Neural cell (in vitro differentiated cells): ENCODE results near the gene OR2A2. TPM values are rescaled to one million over a fixed set of nuclear protein-coding genes. Genes with fewer than 3 reads are reported as not detected.

Source experiments
- H2AFZ ChIP-seq: fragments of 200-600, 300-800 bp; sonication (generic), shearing (Covaris generic); 2 replicates; pipeline ENCODE4 v1.6.0; 2014; ENCODE audit warnings: low read depth, mild to moderate bottlenecking, antibody characterized with exemption, low read length, moderate library complexity
- H3F3A ChIP-seq: fragments of 200-600 bp; shearing (Covaris generic); 2 replicates; pipeline ENCODE4 v1.6.1; 2016; ENCODE audit warnings: mild to moderate bottlenecking, moderate library complexity, mixed read lengths, antibody characterized with exemption, low read length; ENCODE audit not compliant: insufficient read depth, poor library complexity, severe bottlenecking
- H3K27ac ChIP-seq: fragments of 200-600, 300-800 bp; sonication (generic), shearing (Covaris generic); 2 replicates; pipeline ENCODE4 v1.5.1; 2014; ENCODE audit warnings: mild to moderate bottlenecking, low read length, moderate library complexity
- H3K27me3 ChIP-seq: fragments of 300-800, 200-600 bp; sonication (generic), shearing (Covaris generic); 2 replicates; pipeline ENCODE4 v1.6.0; 2014; ENCODE audit warnings: mild to moderate bottlenecking, low read depth, low read length, moderate library complexity; ENCODE audit not compliant: insufficient read depth
- H3K36me3 ChIP-seq: fragments of 300-800, 200-600 bp; sonication (generic), shearing (Covaris generic); 2 replicates; pipeline ENCODE4 v1.5.1; 2014; ENCODE audit warnings: mild to moderate bottlenecking, antibody characterized with exemption, low read length, moderate library complexity; ENCODE audit not compliant: insufficient read depth
- H3K4me2 ChIP-seq: fragments of 300-800, 200-600 bp; sonication (generic), shearing (Covaris generic); 2 replicates; pipeline ENCODE4 v1.6.0; 2014; ENCODE audit warnings: mild to moderate bottlenecking, low read length
- H3K4me3 ChIP-seq: fragments of 300-800, 200-600 bp; sonication (generic), shearing (Covaris generic); 2 replicates; pipeline ENCODE4 v1.5.1; 2014; ENCODE audit warnings: mild to moderate bottlenecking, low read length, moderate library complexity
- H3K79me2 ChIP-seq: fragments of 200-600 bp; shearing (Covaris generic); replicated peaks from 2 replicates; pipeline ENCODE4 v1.6.0; 2014; ENCODE audit warnings: mild to moderate bottlenecking, low read length, moderate library complexity; ENCODE audit not compliant: insufficient read depth
- H3K9ac ChIP-seq: fragments of 300-800, 200-600 bp; sonication (generic), shearing (Covaris generic); 2 replicates; pipeline ENCODE4 v1.6.1; 2016; ENCODE audit warnings: mild to moderate bottlenecking, low read length, mixed read lengths
- H3K9me2 ChIP-seq: fragments of 200-600 bp; shearing (Covaris generic); 2 replicates; pipeline ENCODE4 v1.6.1; 2016; ENCODE audit warnings: mild to moderate bottlenecking, low read length, mixed read lengths; ENCODE audit not compliant: insufficient read depth
- H3K9me3 ChIP-seq: fragments of 200-600, 300-800 bp; sonication (generic), shearing (Covaris generic); 2 replicates; pipeline ENCODE4 v1.6.1; 2016; ENCODE audit warnings: mild to moderate bottlenecking, mixed run types, low read length, moderate library complexity, mixed read lengths
- H4K20me1 ChIP-seq: fragments of 200-600 bp; shearing (Covaris generic); 2 replicates; pipeline ENCODE4 v1.6.1; 2016; ENCODE audit warnings: mild to moderate bottlenecking, mixed run types; ENCODE audit not compliant: insufficient read depth
- CTCF ChIP-seq: fragments of 450-650 bp; IDR thresholded peaks from 2 replicates; pipeline ENCODE4 v1.5.1; 2014; ENCODE audit warnings: antibody characterized with exemption, mild to moderate bottlenecking, moderate library complexity; ENCODE audit not compliant: poor library complexity, severe bottlenecking
- EP300 ChIP-seq: fragments of 450-650 bp; conservative IDR thresholded peaks from 2 replicates; pipeline ENCODE4 v1.6.1; 2014; ENCODE audit warnings: antibody characterized with exemption, mild to moderate bottlenecking, moderate library complexity; ENCODE audit not compliant: poor library complexity, severe bottlenecking
- EZH2 ChIP-seq: fragments of 200-600, 300-800 bp; shearing (Covaris generic), sonication (generic); IDR thresholded peaks from 2 replicates; pipeline ENCODE4 v1.6.1; 2014; ENCODE audit warnings: antibody characterized with exemption, low read length, borderline replicate concordance, mild to moderate bottlenecking; ENCODE audit not compliant: insufficient read depth, poor library complexity, severe bottlenecking
- MXI1 ChIP-seq: fragments of 450-650 bp; conservative IDR thresholded peaks from 2 replicates; pipeline ENCODE4 v1.6.1; 2014; ENCODE audit warnings: antibody characterized with exemption, mild to moderate bottlenecking; ENCODE audit not compliant: poor library complexity, severe bottlenecking
- POLR2AphosphoS5 ChIP-seq: IDR thresholded peaks from 2 replicates; pipeline ENCODE4 v1.6.1; 2012
- RAD21 ChIP-seq: fragments of 450-650 bp; conservative IDR thresholded peaks from 2 replicates; pipeline ENCODE4 v1.6.1; 2014; ENCODE audit warnings: antibody characterized with exemption, mild to moderate bottlenecking, moderate library complexity
- REST ChIP-seq: IDR thresholded peaks from 2 replicates; pipeline ENCODE4 v1.6.1; 2012; ENCODE audit warnings: borderline replicate concordance
- SMC3 ChIP-seq: fragments of 450-650 bp; conservative IDR thresholded peaks from 2 replicates; pipeline ENCODE4 v1.6.1; 2014; ENCODE audit warnings: antibody characterized with exemption, mild to moderate bottlenecking, moderate library complexity; ENCODE audit not compliant: poor library complexity
- TAF1 ChIP-seq: IDR thresholded peaks from 2 replicates; pipeline ENCODE4 v1.6.1; 2012; ENCODE audit warnings: low read depth
- polyA minus RNA-seq: library from RNA; depleted of rRNA, polyadenylated mRNA; stranded (reverse); fragments of >200 nt; gene quantifications from 2 replicates; pipeline ENCODE4 v1.2.3, GENCODE V29; 2014
- polyA plus RNA-seq: library from polyadenylated mRNA; depleted of rRNA; stranded (reverse); fragments of >200 nt; gene quantifications from 2 replicates; pipeline ENCODE4 v1.2.3, GENCODE V29; 2014

OR2A2 gene
- polyA plus RNA-seq (not detected in 2 replicates), polyA minus RNA-seq (not detected in 2 replicates)

GRCh38 chr7:144109283-144109682 lies at the start of gene OR2A2:
TSS of gene OR2A2 (plus strand) at chr7:144109583. CDS start at chr7:144109583, 0 bp downstream.
- Histone ChIP-seq H4K20me1 (no peaks in the 10 kb centered on the region), H3K79me2 (no peaks in the 10 kb centered on the region), H3K4me3 (no peak within 1 kb of the TSS), H3K27me3 (no peaks in the 10 kb centered on the region), H3K9me2 (no peaks in the 10 kb centered on the region), H3K36me3 (no peaks in the 10 kb centered on the region), H3K27ac (no peak within 1 kb of the TSS), H3K9me3 (no peaks in the 10 kb centered on the region), H3K9ac (no peak within 1 kb of the TSS), H3K4me2 (no peak within 1 kb of the TSS), H3F3A (no peaks in the 10 kb centered on the region), H2AFZ (no peak within 1 kb of the TSS)
- TF ChIP-seq RAD21 = no peak

GRCh38 chr7:144063710-144064109 lies 45.7 kb upstream of the OR2A2 start:
- no peak overlapping the region for H3K4me2 ChIP-seq
- no peak overlapping the region for H3K9ac ChIP-seq
- H3K4me3 ChIP-seq = no peak overlapping the region
- H3F3A ChIP-seq = no peaks in the 10 kb centered on the region
- H3K9me2 ChIP-seq = no peaks in the 10 kb centered on the region
- no peak overlapping the region for H2AFZ ChIP-seq
- no peaks in the 10 kb centered on the region for H4K20me1 ChIP-seq
- H3K27me3 ChIP-seq = no peaks in the 10 kb centered on the region
- TF ChIP-seq EP300 (no peak), RAD21 (no peak), TAF1 (no peak), MXI1 (no peak), REST (no peak), EZH2 (no peak), CTCF (no peak), POLR2AphosphoS5 (no peak), SMC3 (no peak)
- H3K9me3 ChIP-seq = no peaks in the 10 kb centered on the region
- no peaks in the 10 kb centered on the region for H3K79me2 ChIP-seq
- no peaks in the 10 kb centered on the region for H3K36me3 ChIP-seq
- no peak overlapping the region for H3K27ac ChIP-seq

- Histone ChIP-seq H2AFZ (no peak within 1 kb of the TSS), H3K27ac (no peak within 1 kb of the TSS), H4K20me1 (no peaks in the 10 kb centered on the region), H3K9me3 (no peaks in the 10 kb centered on the region), H3K9me2 (no peaks in the 10 kb centered on the region), H3K36me3 (no peaks in the 10 kb centered on the region), H3K9ac (no peak within 1 kb of the TSS), H3K27me3 (no peaks in the 10 kb centered on the region), H3K4me2 (no peak within 1 kb of the TSS), H3K4me3 (no peak within 1 kb of the TSS), H3K79me2 (no peaks in the 10 kb centered on the region), H3F3A (no peaks in the 10 kb centered on the region)
- no peak for TF ChIP-seq CTCF
- no peak for TF ChIP-seq SMC3
- no peak for TF ChIP-seq TAF1
- TF ChIP-seq EZH2 = no peak
- no peak for TF ChIP-seq MXI1
- TF ChIP-seq REST = no peak
Measured at GRCh38 chr7:144069511-144069910, 39.9 kb upstream of the OR2A2 start, which contains the start of gene OR2A25. TSS of gene OR2A25 (plus strand) at chr7:144069811. CDS start at chr7:144074220, 4,409 bp downstream.
